HepG2 (cell line): ENCODE measurements around the gene NT5DC2. TPM values are rescaled to one million over a fixed set of nuclear protein-coding genes. Genes with fewer than 3 reads are reported as not detected.

Experiments
- CEBPB ChIP-seq: IDR thresholded peaks from 2 replicates; pipeline ENCODE4 v1.6.1; 2011; ENCODE audit warnings: low read depth, low read length, improper control_type of control experiment, borderline replicate concordance
- FOSL2 ChIP-seq: sonication (generic); formaldehyde crosslinking; IDR thresholded peaks from 2 replicates; pipeline ENCODE4 v1.4.0; 2020; ENCODE audit warnings: missing genetic modification reagents
- HES4 ChIP-seq: sonication (generic); formaldehyde crosslinking; IDR thresholded peaks from 2 replicates; pipeline ENCODE4 v1.9.0; 2021; ENCODE audit warnings: mild to moderate bottlenecking, missing genetic modification reagents, borderline replicate concordance
- IKZF1 ChIP-seq: fragments of 450-650 bp; IDR thresholded peaks from 2 replicates; pipeline ENCODE4 v1.7.1; 2016
- MLXIP ChIP-seq: sonication (generic); formaldehyde crosslinking; IDR thresholded peaks from 2 replicates; pipeline ENCODE4 v1.9.0; 2021; ENCODE audit warnings: missing genetic modification reagents, borderline replicate concordance
- PBX3 ChIP-seq: sonication (generic); formaldehyde crosslinking; IDR thresholded peaks from 2 replicates; pipeline ENCODE4 v1.8.1; 2023; ENCODE audit warnings: missing genetic modification reagents, inconsistent platforms, borderline replicate concordance
- POGZ ChIP-seq: sonication (generic); formaldehyde crosslinking; IDR thresholded peaks from 2 replicates; pipeline ENCODE4 v1.4.0; 2020; ENCODE audit warnings: mild to moderate bottlenecking, missing genetic modification reagents
- ZFAT ChIP-seq: sonication (generic); formaldehyde crosslinking; conservative IDR thresholded peaks from 2 replicates; pipeline ENCODE4 v1.8.1; 2023; ENCODE audit warnings: missing genetic modification reagents, inconsistent platforms
- ZNF121 ChIP-seq: sonication (generic); formaldehyde crosslinking; IDR thresholded peaks from 2 replicates; pipeline ENCODE4 v1.5.0; 2020; ENCODE audit warnings: mild to moderate bottlenecking, missing genetic modification reagents
- ZNF256 ChIP-seq: sonication (generic); formaldehyde crosslinking; conservative IDR thresholded peaks from 2 replicates; pipeline ENCODE4 v1.4.0; 2020; ENCODE audit warnings: missing genetic modification reagents
- ZNF503 ChIP-seq: sonication (generic); formaldehyde crosslinking; IDR thresholded peaks from 2 replicates; pipeline ENCODE4 v1.4.0; 2020; ENCODE audit warnings: missing genetic modification reagents
- ZNF546 ChIP-seq: sonication (generic); formaldehyde crosslinking; conservative IDR thresholded peaks from 2 replicates; pipeline ENCODE4 v1.8.1; 2023; ENCODE audit warnings: mild to moderate bottlenecking, missing genetic modification reagents
- polyA plus RNA-seq, 8 experiments: library from polyadenylated mRNA; depleted of rRNA in 3 of 8; stranded (reverse) in 7 of 8; unstranded in 1 of 8; fragments of >200 nt; fragmentation: Illumina TruSeq in 4 of 8; extraction: Trizol in 4 of 8; gene quantifications; 2 replicates each; pipeline versions ENCODE4 v1.2.1 to v1.2.3, GENCODE V29; 2011 to 2016; ENCODE audit warnings: low read depth in 4 of 8, missing spikeins in 1 of 8, mixed read lengths in 1 of 8; ENCODE audit not compliant: insufficient read depth in 1 of 8
- total RNA-seq, 5 experiments: library from RNA; depleted of rRNA; stranded (reverse); fragments of >200 nt; fragmentation: Illumina TruSeq; extraction: Trizol; gene quantifications; 2 replicates each; pipeline ENCODE4 v1.2.3, GENCODE V29; 2016; ENCODE audit warnings: low read depth in 1 of 5
- TF ChIP-seq, protein P1 (sequence below): conservative IDR thresholded peaks from 2 replicates; pipeline ENCODE4 v1.6.1; 2018; ENCODE audit warnings: missing genetic modification reagents
- TF ChIP-seq, protein P2 (sequence below): IDR thresholded peaks from 2 replicates; pipeline ENCODE4 v1.6.1; 2016; ENCODE audit warnings: missing compliant biosample characterization, missing genetic modification reagents, borderline replicate concordance
- TF ChIP-seq, protein P3 (sequence below): sonication (generic); formaldehyde crosslinking; IDR thresholded peaks from 2 replicates; pipeline ENCODE4 v1.4.0; 2020; ENCODE audit warnings: mild to moderate bottlenecking, missing genetic modification reagents

NT5DC2 gene
- total and polyA plus RNA-seq, 2 of the 13 experiments (the other 11 are each of a cell fraction or from before 2014, with no cell fraction given), result 131 to 240 TPM

- TF ChIP-seq, protein P1, sequence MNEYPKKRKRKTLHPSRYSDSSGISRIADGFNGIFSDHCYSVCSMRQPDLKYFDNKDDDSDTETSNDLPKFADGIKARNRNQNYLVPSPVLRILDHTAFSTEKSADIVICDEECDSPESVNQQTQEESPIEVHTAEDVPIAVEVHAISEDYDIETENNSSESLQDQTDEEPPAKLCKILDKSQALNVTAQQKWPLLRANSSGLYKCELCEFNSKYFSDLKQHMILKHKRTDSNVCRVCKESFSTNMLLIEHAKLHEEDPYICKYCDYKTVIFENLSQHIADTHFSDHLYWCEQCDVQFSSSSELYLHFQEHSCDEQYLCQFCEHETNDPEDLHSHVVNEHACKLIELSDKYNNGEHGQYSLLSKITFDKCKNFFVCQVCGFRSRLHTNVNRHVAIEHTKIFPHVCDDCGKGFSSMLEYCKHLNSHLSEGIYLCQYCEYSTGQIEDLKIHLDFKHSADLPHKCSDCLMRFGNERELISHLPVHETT (CRISPR knock-in tag), result no peak
- no peak for TF ChIP-seq POGZ (CRISPR knock-in tag)
- TF ChIP-seq, protein P2, sequence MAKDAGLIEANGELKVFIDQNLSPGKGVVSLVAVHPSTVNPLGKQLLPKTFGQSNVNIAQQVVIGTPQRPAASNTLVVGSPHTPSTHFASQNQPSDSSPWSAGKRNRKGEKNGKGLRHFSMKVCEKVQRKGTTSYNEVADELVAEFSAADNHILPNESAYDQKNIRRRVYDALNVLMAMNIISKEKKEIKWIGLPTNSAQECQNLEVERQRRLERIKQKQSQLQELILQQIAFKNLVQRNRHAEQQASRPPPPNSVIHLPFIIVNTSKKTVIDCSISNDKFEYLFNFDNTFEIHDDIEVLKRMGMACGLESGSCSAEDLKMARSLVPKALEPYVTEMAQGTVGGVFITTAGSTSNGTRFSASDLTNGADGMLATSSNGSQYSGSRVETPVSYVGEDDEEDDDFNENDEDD (CRISPR knock-in tag), result peak; percentile 22; the same call in 1 of the 2 replicates
- TF ChIP-seq MLXIP (CRISPR knock-in tag), result no peak
- no peak for TF ChIP-seq FOSL2 (CRISPR knock-in tag)
- no peak for TF ChIP-seq IKZF1
- TF ChIP-seq HES4 (CRISPR knock-in tag), result peak; percentile 96
- TF ChIP-seq, protein P3, sequence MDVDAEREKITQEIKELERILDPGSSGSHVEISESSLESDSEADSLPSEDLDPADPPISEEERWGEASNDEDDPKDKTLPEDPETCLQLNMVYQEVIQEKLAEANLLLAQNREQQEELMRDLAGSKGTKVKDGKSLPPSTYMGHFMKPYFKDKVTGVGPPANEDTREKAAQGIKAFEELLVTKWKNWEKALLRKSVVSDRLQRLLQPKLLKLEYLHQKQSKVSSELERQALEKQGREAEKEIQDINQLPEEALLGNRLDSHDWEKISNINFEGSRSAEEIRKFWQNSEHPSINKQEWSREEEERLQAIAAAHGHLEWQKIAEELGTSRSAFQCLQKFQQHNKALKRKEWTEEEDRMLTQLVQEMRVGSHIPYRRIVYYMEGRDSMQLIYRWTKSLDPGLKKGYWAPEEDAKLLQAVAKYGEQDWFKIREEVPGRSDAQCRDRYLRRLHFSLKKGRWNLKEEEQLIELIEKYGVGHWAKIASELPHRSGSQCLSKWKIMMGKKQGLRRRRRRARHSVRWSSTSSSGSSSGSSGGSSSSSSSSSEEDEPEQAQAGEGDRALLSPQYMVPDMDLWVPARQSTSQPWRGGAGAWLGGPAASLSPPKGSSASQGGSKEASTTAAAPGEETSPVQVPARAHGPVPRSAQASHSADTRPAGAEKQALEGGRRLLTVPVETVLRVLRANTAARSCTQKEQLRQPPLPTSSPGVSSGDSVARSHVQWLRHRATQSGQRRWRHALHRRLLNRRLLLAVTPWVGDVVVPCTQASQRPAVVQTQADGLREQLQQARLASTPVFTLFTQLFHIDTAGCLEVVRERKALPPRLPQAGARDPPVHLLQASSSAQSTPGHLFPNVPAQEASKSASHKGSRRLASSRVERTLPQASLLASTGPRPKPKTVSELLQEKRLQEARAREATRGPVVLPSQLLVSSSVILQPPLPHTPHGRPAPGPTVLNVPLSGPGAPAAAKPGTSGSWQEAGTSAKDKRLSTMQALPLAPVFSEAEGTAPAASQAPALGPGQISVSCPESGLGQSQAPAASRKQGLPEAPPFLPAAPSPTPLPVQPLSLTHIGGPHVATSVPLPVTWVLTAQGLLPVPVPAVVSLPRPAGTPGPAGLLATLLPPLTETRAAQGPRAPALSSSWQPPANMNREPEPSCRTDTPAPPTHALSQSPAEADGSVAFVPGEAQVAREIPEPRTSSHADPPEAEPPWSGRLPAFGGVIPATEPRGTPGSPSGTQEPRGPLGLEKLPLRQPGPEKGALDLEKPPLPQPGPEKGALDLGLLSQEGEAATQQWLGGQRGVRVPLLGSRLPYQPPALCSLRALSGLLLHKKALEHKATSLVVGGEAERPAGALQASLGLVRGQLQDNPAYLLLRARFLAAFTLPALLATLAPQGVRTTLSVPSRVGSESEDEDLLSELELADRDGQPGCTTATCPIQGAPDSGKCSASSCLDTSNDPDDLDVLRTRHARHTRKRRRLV (CRISPR knock-in tag), result no peak
- TF ChIP-seq PBX3 (CRISPR knock-in tag), result no peak
- no peak for TF ChIP-seq ZNF256 (CRISPR knock-in tag)
- no peak for TF ChIP-seq ZNF121 (CRISPR knock-in tag)
- peak; percentile 87; the same call in 1 of the 2 replicates for TF ChIP-seq ZNF546
- no peak for TF ChIP-seq CEBPB
- TF ChIP-seq ZNF503 (CRISPR knock-in tag), result no peak
- no peak for TF ChIP-seq ZFAT (CRISPR knock-in tag)
Observed at GRCh38 chr3:52533623-52534280, at the start of gene NT5DC2 (continued).
